Liver (tissue), 9 donors: ENCODE results near the gene BRCA1. TPM values are rescaled to one million over a fixed set of nuclear protein-coding genes. Genes with fewer than 3 reads are reported as not detected.

Source experiments
- DNase-seq: peaks from one replicate; pipeline ENCODE4 v3.0.0-alpha.2; 2017; ENCODE audit warnings: low spot score
- H3K27ac ChIP-seq, 2 donors: one replicate each; pipeline ENCODE4 v1.7.0; 2013; ENCODE audit warnings: inconsistent platforms in 2 of 2, low read length in 2 of 2, control low read depth in 1 of 2, low read depth in 1 of 2, mild to moderate bottlenecking in 1 of 2
- H3K27me3 ChIP-seq, 4 donors: one replicate each; pipeline versions ENCODE4 v1.6.1 to v1.7.0; 2013; ENCODE audit warnings: low read length in 3 of 4, inconsistent platforms in 1 of 4, mild to moderate bottlenecking in 1 of 4, moderate library complexity in 1 of 4; ENCODE audit not compliant: control insufficient read depth in 4 of 4, insufficient read depth in 4 of 4
- H3K36me3 ChIP-seq, 4 donors: one replicate each; pipeline versions ENCODE4 v1.6.1 to v1.7.0; 2013; ENCODE audit warnings: low read length in 3 of 4, mild to moderate bottlenecking in 3 of 4, low read depth in 1 of 4, moderate library complexity in 1 of 4; ENCODE audit not compliant: control insufficient read depth in 4 of 4, insufficient read depth in 3 of 4
- H3K4me1 ChIP-seq, 4 donors: one replicate each; pipeline versions ENCODE4 v1.6.1 to v1.7.0; 2013; ENCODE audit warnings: low read length in 3 of 4, mild to moderate bottlenecking in 3 of 4, moderate library complexity in 1 of 4; ENCODE audit not compliant: control insufficient read depth in 4 of 4, insufficient read depth in 4 of 4
- H3K4me3 ChIP-seq, 3 donors: one replicate each; pipeline versions ENCODE4 v1.6.1 to v1.7.0; 2013; ENCODE audit warnings: low read length in 3 of 3, control low read depth in 1 of 3, low read depth in 1 of 3, mild to moderate bottlenecking in 1 of 3
- H3K9ac ChIP-seq, 2 donors: one replicate each; pipeline ENCODE4 v1.7.0; 2013; ENCODE audit warnings: low read length in 2 of 2, mild to moderate bottlenecking in 2 of 2, moderate library complexity in 2 of 2, control low read depth in 1 of 2, low read depth in 1 of 2
- H3K9me3 ChIP-seq, 4 donors: one replicate each; pipeline versions ENCODE4 v1.6.1 to v1.7.0; 2013; ENCODE audit warnings: low read length in 3 of 4; ENCODE audit not compliant: control insufficient read depth in 4 of 4
- ATF3 ChIP-seq: IDR thresholded peaks from 2 replicates; pipeline ENCODE4 v1.6.1; 2016; ENCODE audit warnings: antibody characterized with exemption
- CTCF ChIP-seq: fragments of 150-350 bp; IDR thresholded peaks from 2 replicates; pipeline ENCODE4 v1.5.1; 2017; ENCODE audit warnings: improper control_type of control experiment, low read depth, low read length; ENCODE audit not compliant: missing input control
- EGR1 ChIP-seq, 2 donors: IDR thresholded peaks; 2 replicates each; pipeline ENCODE4 v1.6.1; 2016 to 2018; ENCODE audit warnings: antibody characterized with exemption in 2 of 2, low read depth in 2 of 2
- FOXA1 ChIP-seq: IDR thresholded peaks from 2 replicates; pipeline ENCODE4 v1.6.1; 2016; ENCODE audit warnings: antibody characterized with exemption
- FOXA2 ChIP-seq: IDR thresholded peaks from 2 replicates; pipeline ENCODE4 v1.6.1; 2016; ENCODE audit warnings: antibody characterized with exemption
- GABPA ChIP-seq, 2 donors: IDR thresholded peaks in 1 of 2; conservative IDR thresholded peaks in 1 of 2; 2 replicates each; pipeline ENCODE4 v1.6.1; 2016; ENCODE audit warnings: antibody characterized with exemption in 2 of 2, mild to moderate bottlenecking in 1 of 2, moderate library complexity in 1 of 2
- HNF4A ChIP-seq, 2 donors: conservative IDR thresholded peaks; 2 replicates each; pipeline ENCODE4 v1.6.1; 2016; ENCODE audit warnings: antibody characterized with exemption in 2 of 2, mild to moderate bottlenecking in 2 of 2
- HNF4G ChIP-seq: IDR thresholded peaks from 2 replicates; pipeline ENCODE4 v1.6.1; 2016; ENCODE audit warnings: antibody characterized with exemption
- JUND ChIP-seq, 2 donors: IDR thresholded peaks; 2 replicates each; pipeline ENCODE4 v1.6.1; 2016; ENCODE audit warnings: antibody characterized with exemption in 2 of 2
- MAX ChIP-seq: IDR thresholded peaks from 2 replicates; pipeline ENCODE4 v1.6.1; 2016; ENCODE audit warnings: antibody characterized with exemption
- NR2F2 ChIP-seq: IDR thresholded peaks from 2 replicates; pipeline ENCODE4 v1.6.1; 2016; ENCODE audit warnings: antibody characterized with exemption
- RAD21 ChIP-seq, 2 donors: IDR thresholded peaks; 2 replicates each; pipeline ENCODE4 v1.6.1; 2016; ENCODE audit warnings: antibody characterized with exemption in 2 of 2, mild to moderate bottlenecking in 2 of 2
- REST ChIP-seq: IDR thresholded peaks from 2 replicates; pipeline ENCODE4 v1.6.1; 2016; ENCODE audit warnings: antibody characterized with exemption, mild to moderate bottlenecking
- RXRA ChIP-seq, 2 donors: IDR thresholded peaks; 2 replicates each; pipeline ENCODE4 v1.6.1; 2017 to 2018; ENCODE audit warnings: antibody characterized with exemption in 2 of 2, mild to moderate bottlenecking in 1 of 2
- SP1 ChIP-seq: IDR thresholded peaks from 2 replicates; pipeline ENCODE4 v1.6.1; 2018; ENCODE audit warnings: antibody characterized with exemption, mild to moderate bottlenecking
- TAF1 ChIP-seq: conservative IDR thresholded peaks from 2 replicates; pipeline ENCODE4 v1.6.1; 2016; ENCODE audit warnings: antibody characterized with exemption, mild to moderate bottlenecking
- YY1 ChIP-seq: IDR thresholded peaks from 2 replicates; pipeline ENCODE4 v1.6.1; 2016; ENCODE audit warnings: antibody characterized with exemption, mild to moderate bottlenecking
- ZBTB33 ChIP-seq: IDR thresholded peaks from 2 replicates; pipeline ENCODE4 v1.6.1; 2016; ENCODE audit warnings: antibody characterized with exemption
- WGBS: extraction: QIAGEN DNeasy Blood & Tissue Kit; methylation state at CpG from one replicate; pipeline ENCODE4 v1.1.7; 2013; 5-methylcytosine and 5-hydroxymethylcytosine counted together
- polyA plus RNA-seq, 2 donors: library from polyadenylated mRNA; stranded (reverse) in 1 of 2; unstranded in 1 of 2; fragments of 200-250 nt in 1 of 2; fragments of >200 nt in 1 of 2; fragmentation: Nextera tagmentation in 1 of 2; extraction: Ambion mirVana in 1 of 2; gene quantifications; one replicate each; pipeline versions ENCODE4 v1.2.1 to v1.2.3, GENCODE V29; 2013 to 2015
- total RNA-seq, 2 donors: library from RNA; depleted of rRNA; stranded (reverse); fragments of >200 nt; gene quantifications; one replicate each; pipeline ENCODE4 v1.2.3, GENCODE V29; 2014
- donor health status: healthy.
- donor health status: healthy.
- donor health status: healthy.
- donor health status: healthy.
- donor health status: healthy.

The BRCA1 gene
- total and polyA plus RNA-seq, 4 donors: 1.5 to 18.6 (median 12.8) TPM

GRCh38 chr17:42997984-42998938 lies 126.9 kb downstream of the BRCA1 start, which contains the start of gene RPL27:
Gene RPL27, plus strand, starts transcription at chr17:42998419. Its CDS starts 332 bp downstream, at chr17:42998751.
- Histone ChIP-seq H3K9ac (peak within 1 kb of the TSS; percentile 97 to 99), H3K36me3 (peaks cover 4 to 24% (median 15%) of the 10 kb centered on the region in 4 donors), H3K4me1 (peaks cover 8 to 19% (median 15%) of the 10 kb centered on the region in 4 donors), H3K4me3 (peak within 1 kb of the TSS; percentile 80 to 100 (median 84)), H3K27ac (peak within 1 kb of the TSS; percentile 61 to 98), H3K9me3 (no peaks in the 10 kb centered on the region), H3K27me3 (no peaks in the 10 kb centered on the region)
- DNase-seq: peak; percentile 98
- WGBS: under 1% methylated on average over 49 of the region's 49 CpGs
- TF ChIP-seq RAD21 (IDR thresholded peaks at IDR 0.05) (peak; percentile 83 to 87), ATF3 (peak; percentile 92), YY1 (peak; percentile 90), MAX (peak; percentile 99), TAF1 (peak; percentile 66), NR2F2 (peak; percentile 99), SP1 (peak; percentile 97), ZBTB33 (peak; percentile 94), CTCF (peak; percentile 97), JUND (IDR thresholded peaks at IDR 0.05) (peak; percentile 85 to 95), RXRA (IDR thresholded peaks at IDR 0.05) (peak; percentile 87 to 93), HNF4G (peak; percentile 80), EGR1 (IDR thresholded peaks at IDR 0.05; ENCODE audit: low read depth in 2 of 2) (peak; percentile 72 to 80), FOXA1 (peak; percentile 57), FOXA2 (peak; percentile 58), GABPA (IDR thresholded peaks at IDR 0.05 in 1 of 2, conservative IDR thresholded peaks at IDR 0.05 in 1 of 2) (peak; percentile 96 to 99), REST (peak; percentile 88), HNF4A (conservative IDR thresholded peaks at IDR 0.05) (peak; percentile 73 to 84)
